Heart left ventricle (tissue), 16 donors: ENCODE data around the gene GEMIN4. TPM values are rescaled to one million over a fixed set of nuclear protein-coding genes. Genes with fewer than 3 reads are reported as not detected.
"Not testable (repeated sequence)": the region's sequence is repeated elsewhere in the genome, so short reads cannot be mapped to it uniquely, and the experiment has no call there.

Experiments
- ATAC-seq, 4 donors: fragments of 200-7000 bp; cut with Tn5 transposase; one replicate each; pipeline ENCODE4 v1.9.1; 2020 to 2022; ENCODE audit warnings: moderate library complexity in 4 of 4, mild to moderate bottlenecking in 3 of 4, moderate number of reproducible peaks in 1 of 4
- DNase-seq, 5 donors: peaks; one replicate each; pipeline ENCODE4 v3.0.0-alpha.2; 2020
- H3K27ac ChIP-seq, 12 donors: fragments of 200-600 bp; sonication (generic) in 4 of 12; one replicate each; pipeline versions ENCODE4 v1.5.0 to v1.8.0; 2016 to 2022; ENCODE audit warnings: mild to moderate bottlenecking in 2 of 12
- H3K27me3 ChIP-seq, 9 donors: fragments of 200-600 bp; sonication (generic) in 2 of 9; one replicate each; pipeline versions ENCODE4 v1.5.1 to v1.8.0; 2016 to 2022; ENCODE audit warnings: mild to moderate bottlenecking in 3 of 9
- H3K36me3 ChIP-seq, 9 donors: fragments of 200-600 bp; sonication (generic) in 2 of 9; one replicate each; pipeline versions ENCODE4 v1.5.0 to v1.8.0; 2018 to 2022; ENCODE audit warnings: mild to moderate bottlenecking in 2 of 9
- H3K4me1 ChIP-seq, 12 donors: fragments of 200-600 bp; sonication (generic) in 4 of 12; one replicate each; pipeline versions ENCODE4 v1.5.0 to v1.8.0; 2016 to 2022; ENCODE audit warnings: mild to moderate bottlenecking in 3 of 12
- H3K4me3 ChIP-seq, 12 donors: fragments of 200-600 bp; sonication (generic) in 4 of 12; one replicate each; pipeline versions ENCODE4 v1.5.0 to v1.8.0; 2017 to 2022; ENCODE audit warnings: mild to moderate bottlenecking in 9 of 12, moderate library complexity in 4 of 12
- H3K9me3 ChIP-seq, 12 donors: fragments of 200-600 bp; sonication (generic) in 4 of 12; one replicate each; pipeline versions ENCODE4 v1.5.0 to v1.8.0; 2016 to 2022; ENCODE audit warnings: mild to moderate bottlenecking in 1 of 12
- CTCF ChIP-seq, 12 donors: fragments of 200-600 bp; sonication (generic) in 4 of 12; IDR thresholded peaks; one replicate each; pipeline versions ENCODE4 v1.5.0 to v1.8.0; 2018 to 2022; ENCODE audit warnings: antibody characterized with exemption in 12 of 12, mild to moderate bottlenecking in 5 of 12
- POLR2A ChIP-seq, 2 donors: fragments of 450-650 bp; IDR thresholded peaks; one replicate each; pipeline ENCODE4 v1.6.1; 2017; ENCODE audit warnings: antibody characterized with exemption in 2 of 2, mild to moderate bottlenecking in 2 of 2, moderate library complexity in 2 of 2
- WGBS, 4 donors: extraction: QIAGEN DNeasy Blood & Tissue Kit in 2 of 4; methylation state at CpG; one replicate each; pipeline versions ENCODE4 v1.1.5 to v1.1.7; 2013 to 2018; 5-methylcytosine and 5-hydroxymethylcytosine counted together
- intact Hi-C, 10 donors: fragments of 100-400 bp; cut with DNase I; formaldehyde crosslinking; loops; one replicate each; pipeline versions ENCODE4 v1.11.1 to v1.14.2; 2022
- polyA plus RNA-seq, 2 donors: library from polyadenylated mRNA; stranded (reverse); fragments of 200-250 nt; gene quantifications; one replicate each; pipeline ENCODE4 v1.2.3, GENCODE V29; 2013
- total RNA-seq, 9 donors: library from RNA; depleted of rRNA in 2 of 9; stranded (reverse); fragments of >200 nt in 2 of 9; fragmentation: NEBNext Ultra II Directional in 3 of 9; extraction: Animal tissue kit (Norgen Biotek cat#: 25700) in 3 of 9; gene quantifications; one replicate each; pipeline versions ENCODE4 v1.1.0 to v1.2.4, GENCODE V29; 2016 to 2023
- donor health status: ischemic (EF 13 %, LVEDD 7.1; RV severe dilation, severe dysfunction).
- donor health status: healthy with polysubstance abuse.
- donor health status: DM: no; HTN: yes; CAD: no.
- donor health status: DM: no; HTN: no; CAD: no.
- donor health status: ischemic (EF 25% LVEDD 6.9; RV normal size, moderate dysfunction).
- donor health status: ischemic (EF 25% LVEDD 5.7; RV mildly dilated, moderate dysfunction).
- donor health status: healthy.
- donor health status: DM: yes; HTN: yes; CAD: no.
- donor health status: ischemic (EF 35%, LVEDD 5.7; RV mildly dilated, moderate dysfunction).
- donor health status: nonischemic (EF 11% LVEDD 7.7; RV severe dilation, severe dysfunction).
- donor health status: DM: yes; HTN: yes; CAD: no.
- donor health status: PGD.
- donor health status: ischemic (EF 29% LVEDD 5.4; RV normal size, mild dysfunction).
- donor health status: nonischemic (EF 23%, LVEDD 6.1; RV moderate dilation, normal function).

Gene GEMIN4
- total and polyA plus RNA-seq, 11 donors: 3.2 to 20.8 (median 9.8) TPM

GRCh38 chr17:751269-752001, 629 bp downstream of the GEMIN4 start:
- Histone ChIP-seq H3K9me3 (no peaks in the 10 kb centered on the region), H3K4me1 (peaks cover 0 to 28% (median 13%) of the 10 kb centered on the region in 12 donors), H3K4me3 (peak overlapping the region; percentile 61 to 94 (median 79)), H3K27me3 (no peaks in the 10 kb centered on the region), H3K27ac (peak overlapping the region in 10 of 12 donors; percentile 40 to 90 (median 82)), H3K36me3 (peaks cover 0 to 21% (median 17%) of the 10 kb centered on the region in 9 donors)
- WGBS, 4 donors: 3 to 4% (median 3%) methylated on average over 32 to 49 of the region's 49 CpGs
- ATAC-seq (peak in 3 of 4 donors; percentile 4 to 28 (median 9)), DNase-seq (peak in 1 of 5 donors; percentile 19)
- intact Hi-C loops: loop anchor here in 1 of 10 donors (2.0 kb wide), 1 partner anchor 37 kb away; the partner anchor contains the start of gene VPS53
- no peak for TF ChIP-seq POLR2A (IDR thresholded peaks at IDR 0.05)
- no peak for TF ChIP-seq CTCF (IDR thresholded peaks at IDR 0.05)

- TF ChIP-seq CTCF (IDR thresholded peaks at IDR 0.05): no peak
- no peak for TF ChIP-seq POLR2A (IDR thresholded peaks at IDR 0.05)
- Histone ChIP-seq H3K36me3 (peaks cover 0 to 29% (median 26%) of the 10 kb centered on the region in 9 donors), H3K27me3 (no peaks in the 10 kb centered on the region), H3K27ac (no peak overlapping the region), H3K4me1 (peaks cover 0 to 24% (median 13%) of the 10 kb centered on the region in 12 donors), H3K9me3 (no peaks in the 10 kb centered on the region), H3K4me3 (peak overlapping the region in 6 of 12 donors; percentile 66 to 91 (median 80))
- intact Hi-C loops: no loop called here
- ATAC-seq (no peak), DNase-seq (no peak)
- WGBS, 4 donors: 81 to 86% (median 82%) methylated on average over 8 of the region's 8 CpGs
Observed at GRCh38 chr17:750431-751037, 1.5 kb downstream of the GEMIN4 start.

GRCh38 chr17:749359-749758, 2.7 kb downstream of the GEMIN4 start:
- Histone ChIP-seq H3K36me3 (peaks cover 0 to 40% (median 37%) of the 10 kb centered on the region in 9 donors), H3K4me1 (peaks cover 0 to 24% (median 13%) of the 10 kb centered on the region in 12 donors)
- H3K27me3 ChIP-seq, H3K27ac ChIP-seq, ATAC-seq, H3K9me3 ChIP-seq, H3K4me3 ChIP-seq, DNase-seq, intact Hi-C loops: not testable (repeated sequence)
- 77 to 91% (median 79%) methylated on average over 7 of the region's 7 CpGs for WGBS, 4 donors

- ATAC-seq, H3K4me3 ChIP-seq, H3K9me3 ChIP-seq, intact Hi-C loops, H3K27me3 ChIP-seq, H3K27ac ChIP-seq, DNase-seq: not testable (repeated sequence)
- H3K36me3 ChIP-seq: peaks cover 0 to 48% (median 43%) of the 10 kb centered on the region in 9 donors
- H3K4me1 ChIP-seq: peaks cover 0 to 24% (median 13%) of the 10 kb centered on the region in 12 donors
- 90 to 98% (median 97%) methylated on average over 3 to 4 of the region's 4 CpGs for WGBS, 4 donors
Observed at GRCh38 chr17:748604-749003, 3.5 kb downstream of the GEMIN4 start.
